HepG2 (cell line): ENCODE results near the gene GRIFIN. TPM values are rescaled to one million over a fixed set of nuclear protein-coding genes. Genes with fewer than 3 reads are reported as not detected.
A peak's percentile ranks its signal among the peaks of the same experiment; 100 is the strongest.

Experiments
- ATAC-seq: fragments of 200-7000 bp; cut with Tn5 transposase; 3 replicates; pipeline ENCODE4 v1.9.1; 2020; ENCODE audit warnings: mild to moderate bottlenecking, moderate library complexity
- BruUV-seq: library from RNA; stranded (reverse); fragments of 400-500 nt; replicated peaks from 2 replicates; lab custom pipeline; 2021; lab: Mats Ljungman, UMichigan
- CTCF ChIA-PET: fragments of 300-600 bp; formaldehyde crosslinking; extraction: SDS; loops from one replicate; lab custom pipeline; 2021; ENCODE audit warnings: low total read pairs, inconsistent platforms, low intra/inter-chr PET ratio; lab: Yijun Ruan, JAX
- POLR2A ChIA-PET: fragments of 350-600 bp; sonication (Branson Sonifier 250); formaldehyde crosslinking; loops from one replicate; lab custom pipeline; 2020; ENCODE audit warnings: antibody characterized with exemption, inconsistent platforms; lab: Yijun Ruan, JAX
- DNase-seq: peaks from one replicate; pipeline ENCODE4 v3.0.0-alpha.2; 2015; ENCODE audit warnings: low spot score
- FAIRE-seq: peaks from 3 replicates; lab custom pipeline; 2011; peaks lifted over from hg19 to GRCh38; lab: Jason Lieb, UNC
- H2AFZ ChIP-seq: one replicate; pipeline ENCODE4 v1.6.1; 2011; ENCODE audit warnings: low read length, inconsistent platforms
- H3K27ac ChIP-seq: fragments of 300-600 bp; 3 replicates; pipeline ENCODE4 v1.8.0; 2011; ENCODE audit warnings: mixed run types, mild to moderate bottlenecking, mixed read lengths, low read length, inconsistent platforms; ENCODE audit not compliant: insufficient read depth; ENCODE audit errors: extremely low read length
- H3K27me3 ChIP-seq, 2 experiments: fragments of 200-600 bp in 1 of 2; 2 replicates in 1 of 2; 3 replicates in 1 of 2; pipeline versions ENCODE4 v1.6.0 to v1.8.0; 2011; ENCODE audit warnings: low read length in 2 of 2, mild to moderate bottlenecking in 2 of 2, moderate library complexity in 2 of 2, inconsistent platforms in 1 of 2; ENCODE audit not compliant: insufficient read depth in 2 of 2, control insufficient read depth in 1 of 2
- H3K36me3 ChIP-seq, 2 experiments: fragments of 200-600 bp in 1 of 2; replicated peaks in 1 of 2; 2 replicates in 1 of 2; 3 replicates in 1 of 2; pipeline versions ENCODE4 v1.5.1 to v1.8.0; 2011; ENCODE audit warnings: low read length in 2 of 2, inconsistent platforms in 1 of 2; ENCODE audit not compliant: insufficient read depth in 2 of 2, control insufficient read depth in 1 of 2
- H3K4me1 ChIP-seq: 2 replicates; pipeline ENCODE4 v1.5.1; 2012; ENCODE audit warnings: low read length, inconsistent platforms; ENCODE audit not compliant: insufficient read depth
- H3K4me2 ChIP-seq: 2 replicates; pipeline ENCODE4 v1.6.0; 2011; ENCODE audit warnings: low read depth, low read length, inconsistent platforms
- H3K4me3 ChIP-seq, 3 experiments: fragments of 200-600 bp in 1 of 3; sonication (generic), shearing (Covaris generic) in 1 of 3; replicated peaks in 1 of 3; 2 replicates each; pipeline ENCODE4 v1.5.1; 2011 to 2016; ENCODE audit warnings: low read length in 3 of 3, inconsistent platforms in 2 of 3, low read depth in 2 of 3, mild to moderate bottlenecking in 2 of 3, control low read depth in 1 of 3, mixed read lengths in 1 of 3; ENCODE audit not compliant: insufficient read depth in 1 of 3
- H3K79me2 ChIP-seq: one replicate; pipeline ENCODE4 v1.6.1; 2011; ENCODE audit warnings: low read length, inconsistent platforms; ENCODE audit not compliant: insufficient read depth
- H3K9ac ChIP-seq: 2 replicates; pipeline ENCODE4 v1.6.0; 2011; ENCODE audit warnings: mild to moderate bottlenecking, low read depth, low read length, inconsistent platforms; ENCODE audit not compliant: insufficient read depth
- H3K9me3 ChIP-seq: 2 replicates; pipeline ENCODE4 v1.5.1; 2012; ENCODE audit warnings: mild to moderate bottlenecking, low read length
- H4K20me1 ChIP-seq: 2 replicates; pipeline ENCODE4 v1.6.0; 2011; ENCODE audit warnings: inconsistent platforms, mild to moderate bottlenecking, low read length, moderate library complexity; ENCODE audit not compliant: insufficient read depth
- MAF1 ChIP-seq: sonication (generic); formaldehyde crosslinking; IDR thresholded peaks from 2 replicates; pipeline ENCODE4 v1.5.0; 2020; ENCODE audit warnings: missing genetic modification reagents, borderline replicate concordance
- PHF5A ChIP-seq: IDR thresholded peaks from one replicate; pipeline ENCODE4 v1.6.1; 2018; ENCODE audit warnings: low read depth, missing genetic modification reagents; ENCODE audit not compliant: unreplicated experiment
- RBAK ChIP-seq: sonication (generic); formaldehyde crosslinking; IDR thresholded peaks from 2 replicates; pipeline ENCODE4 v1.5.1; 2020; ENCODE audit warnings: mild to moderate bottlenecking, missing genetic modification reagents
- SAP130 ChIP-seq: IDR thresholded peaks from 2 replicates; pipeline ENCODE4 v1.6.1; 2016; ENCODE audit warnings: low read depth
- SMARCC2 ChIP-seq: fragments of 450-650 bp; IDR thresholded peaks from 2 replicates; pipeline ENCODE4 v1.6.1; 2017; ENCODE audit warnings: antibody characterized with exemption, mild to moderate bottlenecking
- TP53 ChIP-seq: sonication (generic); formaldehyde crosslinking; conservative IDR thresholded peaks from 2 replicates; pipeline ENCODE4 v1.4.0; 2020; ENCODE audit warnings: missing genetic modification reagents
- U2AF2 ChIP-seq: fragments of 200-400 bp; formaldehyde crosslinking; IDR thresholded peaks from 2 replicates; pipeline ENCODE4 v1.6.1; 2017; ENCODE audit warnings: low read depth, mild to moderate bottlenecking, low read length
- ZFP1 ChIP-seq: IDR thresholded peaks from 2 replicates; pipeline ENCODE4 v1.6.1; 2016
- ZNF460 ChIP-seq: sonication (generic); formaldehyde crosslinking; IDR thresholded peaks from 2 replicates; pipeline ENCODE4 v1.5.1; 2020; ENCODE audit warnings: missing genetic modification reagents, mild to moderate bottlenecking, borderline replicate concordance
- ZSCAN29 ChIP-seq: sonication (generic); formaldehyde crosslinking; conservative IDR thresholded peaks from 2 replicates; pipeline ENCODE4 v1.4.0; 2020; ENCODE audit warnings: mild to moderate bottlenecking, missing genetic modification reagents
- WGBS: methylation state at CpG from one replicate; pipeline ENCODE4 v1.1.6; 2017; ENCODE audit warnings: low lambda C conversion rate; 5-methylcytosine and 5-hydroxymethylcytosine counted together
- in situ Hi-C: cut with HindIII; loops from 2 replicates; pipeline ENCODE4 v1.10.0; 2017; ENCODE audit warnings: low pct_unique_long_range_greater_than_20kb; ENCODE audit not compliant: extremely low pct_ligation_motif_present
- intact Hi-C: fragments of 100-400 bp; cut with micrococcal nuclease; formaldehyde crosslinking; loops from one replicate; pipeline ENCODE4 v1.10.0; 2022; ENCODE audit not compliant: unreplicated experiment
- polyA plus RNA-seq, 8 experiments: library from polyadenylated mRNA; depleted of rRNA in 3 of 8; stranded (reverse) in 7 of 8; unstranded in 1 of 8; fragments of >200 nt; fragmentation: Illumina TruSeq in 4 of 8; extraction: Trizol in 4 of 8; gene quantifications; 2 replicates each; pipeline versions ENCODE4 v1.2.1 to v1.2.3, GENCODE V29; 2011 to 2016; ENCODE audit warnings: low read depth in 4 of 8, missing spikeins in 1 of 8, mixed read lengths in 1 of 8; ENCODE audit not compliant: insufficient read depth in 1 of 8
- total RNA-seq, 5 experiments: library from RNA; depleted of rRNA; stranded (reverse); fragments of >200 nt; fragmentation: Illumina TruSeq; extraction: Trizol; gene quantifications; 2 replicates each; pipeline ENCODE4 v1.2.3, GENCODE V29; 2016; ENCODE audit warnings: low read depth in 1 of 5
- TF ChIP-seq, protein P1 (sequence below): sonication (generic); formaldehyde crosslinking; IDR thresholded peaks from 2 replicates; pipeline ENCODE4 v1.5.1; 2020; ENCODE audit warnings: mild to moderate bottlenecking, missing genetic modification reagents, moderate library complexity
- TF ChIP-seq, protein P2 (sequence below): sonication (generic); formaldehyde crosslinking; IDR thresholded peaks from 2 replicates; pipeline ENCODE4 v1.9.0; 2021; ENCODE audit warnings: missing genetic modification reagents, borderline replicate concordance
- TF ChIP-seq, protein P3 (sequence below): sonication (generic); formaldehyde crosslinking; IDR thresholded peaks from 2 replicates; pipeline ENCODE4 v1.5.0; 2020; ENCODE audit warnings: missing genetic modification reagents
- TF ChIP-seq, protein P4 (sequence below): sonication (generic); formaldehyde crosslinking; IDR thresholded peaks from 2 replicates; pipeline ENCODE4 v1.9.0; 2022; ENCODE audit warnings: low read depth, missing genetic modification reagents
- TF ChIP-seq, protein P5 (sequence below): IDR thresholded peaks from 2 replicates; pipeline ENCODE4 v1.6.1; 2012; ENCODE audit warnings: inconsistent platforms

Gene GRIFIN
- total and polyA plus RNA-seq, 2 of the 13 experiments (the other 11 are each of a cell fraction or from before 2014, with no cell fraction given): not detected

DNA sequence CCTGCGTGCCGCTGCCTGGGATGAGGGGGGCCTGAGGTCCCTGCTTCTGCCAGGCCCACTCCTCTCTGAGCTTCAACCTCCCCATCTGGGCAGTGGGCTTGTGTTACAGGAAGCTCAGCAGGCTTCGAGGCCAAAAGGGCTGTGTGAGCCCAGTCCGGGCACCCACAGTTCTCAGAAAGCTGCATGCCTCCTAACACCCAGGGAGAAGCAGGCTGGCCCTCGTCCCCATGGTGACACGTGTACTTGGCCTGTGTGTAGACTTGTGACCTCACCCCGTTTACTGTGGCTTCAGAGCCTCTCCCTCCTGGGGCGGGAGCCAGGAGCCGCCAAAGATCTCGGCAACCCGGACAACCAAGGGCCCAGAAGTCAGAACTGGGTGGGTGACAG is 2.2 kb upstream of the GRIFIN start:
- WGBS: no CpG with 5 or more reads among the region's 11 CpGs
- H4K20me1 ChIP-seq: no peaks in the 10 kb centered on the region
- H3K4me1 ChIP-seq: peaks cover 38% of the 10 kb centered on the region
- FAIRE-seq (no peak), ATAC-seq (0 out of 3 replicates have a peak, but pooled peaks have one; percentile 2), DNase-seq (no peak)
- in situ Hi-C loops (no loop called here), intact Hi-C loops (loop anchor here (5.0 to 10.0 kb wide), 2 partner anchors 44 to 86 kb away; no protein-coding TSS in a partner anchor)
- H3K9ac ChIP-seq: no peak overlapping the region
- H3K27ac ChIP-seq: no peak overlapping the region
- peak overlapping the region; percentile 41 for H3K4me2 ChIP-seq
- no TSS peak for BruUV-seq
- no peaks in the 10 kb centered on the region for H3K36me3 ChIP-seq
- ChIA-PET POLR2A (no interaction called here), CTCF (no interaction called here)
- H3K9me3 ChIP-seq: no peaks in the 10 kb centered on the region
- no peaks in the 10 kb centered on the region for H3K79me2 ChIP-seq
- no peak overlapping the region for H2AFZ ChIP-seq
- H3K4me3 ChIP-seq: peak overlapping the region in 1 of 3 experiments; percentile 15; a peak in 1 of 6 replicates
- peaks cover 16 to 63% of the 10 kb centered on the region in 2 experiments for H3K27me3 ChIP-seq
- TF ChIP-seq TP53 (CRISPR knock-in tag): no peak
- no peak for TF ChIP-seq MAF1
- TF ChIP-seq PHF5A (CRISPR knock-in tag): no peak
- TF ChIP-seq, protein P1, sequence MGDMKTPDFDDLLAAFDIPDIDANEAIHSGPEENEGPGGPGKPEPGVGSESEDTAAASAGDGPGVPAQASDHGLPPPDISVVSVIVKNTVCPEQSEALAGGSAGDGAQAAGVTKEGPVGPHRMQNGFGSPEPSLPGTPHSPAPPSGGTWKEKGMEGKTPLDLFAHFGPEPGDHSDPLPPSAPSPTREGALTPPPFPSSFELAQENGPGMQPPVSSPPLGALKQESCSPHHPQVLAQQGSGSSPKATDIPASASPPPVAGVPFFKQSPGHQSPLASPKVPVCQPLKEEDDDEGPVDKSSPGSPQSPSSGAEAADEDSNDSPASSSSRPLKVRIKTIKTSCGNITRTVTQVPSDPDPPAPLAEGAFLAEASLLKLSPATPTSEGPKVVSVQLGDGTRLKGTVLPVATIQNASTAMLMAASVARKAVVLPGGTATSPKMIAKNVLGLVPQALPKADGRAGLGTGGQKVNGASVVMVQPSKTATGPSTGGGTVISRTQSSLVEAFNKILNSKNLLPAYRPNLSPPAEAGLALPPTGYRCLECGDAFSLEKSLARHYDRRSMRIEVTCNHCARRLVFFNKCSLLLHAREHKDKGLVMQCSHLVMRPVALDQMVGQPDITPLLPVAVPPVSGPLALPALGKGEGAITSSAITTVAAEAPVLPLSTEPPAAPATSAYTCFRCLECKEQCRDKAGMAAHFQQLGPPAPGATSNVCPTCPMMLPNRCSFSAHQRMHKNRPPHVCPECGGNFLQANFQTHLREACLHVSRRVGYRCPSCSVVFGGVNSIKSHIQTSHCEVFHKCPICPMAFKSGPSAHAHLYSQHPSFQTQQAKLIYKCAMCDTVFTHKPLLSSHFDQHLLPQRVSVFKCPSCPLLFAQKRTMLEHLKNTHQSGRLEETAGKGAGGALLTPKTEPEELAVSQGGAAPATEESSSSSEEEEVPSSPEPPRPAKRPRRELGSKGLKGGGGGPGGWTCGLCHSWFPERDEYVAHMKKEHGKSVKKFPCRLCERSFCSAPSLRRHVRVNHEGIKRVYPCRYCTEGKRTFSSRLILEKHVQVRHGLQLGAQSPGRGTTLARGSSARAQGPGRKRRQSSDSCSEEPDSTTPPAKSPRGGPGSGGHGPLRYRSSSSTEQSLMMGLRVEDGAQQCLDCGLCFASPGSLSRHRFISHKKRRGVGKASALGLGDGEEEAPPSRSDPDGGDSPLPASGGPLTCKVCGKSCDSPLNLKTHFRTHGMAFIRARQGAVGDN (CRISPR knock-in tag): peak; percentile 44
- no peak for TF ChIP-seq ZSCAN29 (CRISPR knock-in tag)
- TF ChIP-seq, protein P2, sequence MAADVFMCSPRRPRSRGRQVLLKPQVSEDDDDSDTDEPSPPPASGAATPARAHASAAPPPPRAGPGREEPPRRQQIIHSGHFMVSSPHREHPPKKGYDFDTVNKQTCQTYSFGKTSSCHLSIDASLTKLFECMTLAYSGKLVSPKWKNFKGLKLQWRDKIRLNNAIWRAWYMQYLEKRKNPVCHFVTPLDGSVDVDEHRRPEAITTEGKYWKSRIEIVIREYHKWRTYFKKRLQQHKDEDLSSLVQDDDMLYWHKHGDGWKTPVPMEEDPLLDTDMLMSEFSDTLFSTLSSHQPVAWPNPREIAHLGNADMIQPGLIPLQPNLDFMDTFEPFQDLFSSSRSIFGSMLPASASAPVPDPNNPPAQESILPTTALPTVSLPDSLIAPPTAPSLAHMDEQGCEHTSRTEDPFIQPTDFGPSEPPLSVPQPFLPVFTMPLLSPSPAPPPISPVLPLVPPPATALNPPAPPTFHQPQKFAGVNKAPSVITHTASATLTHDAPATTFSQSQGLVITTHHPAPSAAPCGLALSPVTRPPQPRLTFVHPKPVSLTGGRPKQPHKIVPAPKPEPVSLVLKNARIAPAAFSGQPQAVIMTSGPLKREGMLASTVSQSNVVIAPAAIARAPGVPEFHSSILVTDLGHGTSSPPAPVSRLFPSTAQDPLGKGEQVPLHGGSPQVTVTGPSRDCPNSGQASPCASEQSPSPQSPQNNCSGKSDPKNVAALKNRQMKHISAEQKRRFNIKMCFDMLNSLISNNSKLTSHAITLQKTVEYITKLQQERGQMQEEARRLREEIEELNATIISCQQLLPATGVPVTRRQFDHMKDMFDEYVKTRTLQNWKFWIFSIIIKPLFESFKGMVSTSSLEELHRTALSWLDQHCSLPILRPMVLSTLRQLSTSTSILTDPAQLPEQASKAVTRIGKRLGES (CRISPR knock-in tag): no peak
- TF ChIP-seq U2AF2: no peak
- TF ChIP-seq ZNF460: no peak
- TF ChIP-seq SMARCC2: no peak
- TF ChIP-seq, protein P3, sequence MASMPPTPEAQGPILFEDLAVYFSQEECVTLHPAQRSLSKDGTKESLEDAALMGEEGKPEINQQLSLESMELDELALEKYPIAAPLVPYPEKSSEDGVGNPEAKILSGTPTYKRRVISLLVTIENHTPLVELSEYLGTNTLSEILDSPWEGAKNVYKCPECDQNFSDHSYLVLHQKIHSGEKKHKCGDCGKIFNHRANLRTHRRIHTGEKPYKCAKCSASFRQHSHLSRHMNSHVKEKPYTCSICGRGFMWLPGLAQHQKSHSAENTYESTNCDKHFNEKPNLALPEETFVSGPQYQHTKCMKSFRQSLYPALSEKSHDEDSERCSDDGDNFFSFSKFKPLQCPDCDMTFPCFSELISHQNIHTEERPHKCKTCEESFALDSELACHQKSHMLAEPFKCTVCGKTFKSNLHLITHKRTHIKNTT (CRISPR knock-in tag): no peak
- no peak for TF ChIP-seq ZFP1 (CRISPR knock-in tag)
- peak; percentile 27; the same call in 1 of the 2 replicates for TF ChIP-seq SAP130 (CRISPR knock-in tag)
- no peak for TF ChIP-seq RBAK (CRISPR knock-in tag)
- TF ChIP-seq, protein P4, sequence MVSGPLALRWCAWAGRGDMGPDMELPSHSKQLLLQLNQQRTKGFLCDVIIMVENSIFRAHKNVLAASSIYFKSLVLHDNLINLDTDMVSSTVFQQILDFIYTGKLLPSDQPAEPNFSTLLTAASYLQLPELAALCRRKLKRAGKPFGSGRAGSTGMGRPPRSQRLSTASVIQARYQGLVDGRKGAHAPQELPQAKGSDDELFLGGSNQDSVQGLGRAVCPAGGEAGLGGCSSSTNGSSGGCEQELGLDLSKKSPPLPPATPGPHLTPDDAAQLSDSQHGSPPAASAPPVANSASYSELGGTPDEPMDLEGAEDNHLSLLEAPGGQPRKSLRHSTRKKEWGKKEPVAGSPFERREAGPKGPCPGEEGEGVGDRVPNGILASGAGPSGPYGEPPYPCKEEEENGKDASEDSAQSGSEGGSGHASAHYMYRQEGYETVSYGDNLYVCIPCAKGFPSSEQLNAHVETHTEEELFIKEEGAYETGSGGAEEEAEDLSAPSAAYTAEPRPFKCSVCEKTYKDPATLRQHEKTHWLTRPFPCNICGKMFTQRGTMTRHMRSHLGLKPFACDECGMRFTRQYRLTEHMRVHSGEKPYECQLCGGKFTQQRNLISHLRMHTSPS: no peak
- TF ChIP-seq, protein P5, sequence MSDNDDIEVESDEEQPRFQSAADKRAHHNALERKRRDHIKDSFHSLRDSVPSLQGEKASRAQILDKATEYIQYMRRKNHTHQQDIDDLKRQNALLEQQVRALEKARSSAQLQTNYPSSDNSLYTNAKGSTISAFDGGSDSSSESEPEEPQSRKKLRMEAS: peak; percentile 64
